ENCODE measurements around the gene DNAJC1. TPM values are rescaled to one million over a fixed set of nuclear protein-coding genes. Genes with fewer than 3 reads are reported as not detected.

DNAJC1 gene
- total RNA-seq, 1 experiment from 2014 or later, result 19.1 TPM

DNA sequence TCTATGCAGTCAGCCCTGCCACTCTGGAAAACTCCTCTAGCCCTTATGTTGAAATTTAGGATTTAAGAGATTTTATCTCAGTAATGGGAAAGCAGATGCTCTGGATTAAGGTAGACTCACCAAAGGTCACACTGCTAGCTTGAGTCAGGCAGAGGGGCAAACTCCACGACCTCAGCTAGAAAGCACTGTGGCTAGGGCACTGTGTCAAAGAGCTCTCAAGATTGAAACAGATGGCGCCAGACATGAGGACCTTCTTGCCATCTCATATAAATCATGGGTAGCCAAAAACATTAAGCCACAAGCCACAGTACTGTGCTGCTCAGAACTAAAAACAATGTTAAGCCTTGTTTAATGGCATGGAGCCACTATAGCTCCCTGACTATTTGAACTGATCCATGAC is 188.7 kb downstream of the DNAJC1 start:
- no peaks in the 10 kb centered on the region for H3K36me3 ChIP-seq (ENCODE audit: low read depth)
- H3K79me2 ChIP-seq (ENCODE audit: low read depth), result no peaks in the 10 kb centered on the region
- H3K27me3 ChIP-seq (ENCODE audit: insufficient read depth, low read depth), result no peaks in the 10 kb centered on the region
- CTCF ChIA-PET, result no interaction called here
- DNase-seq, result no peak
- H3F3A ChIP-seq (ENCODE audit: insufficient read depth, low read depth), result no peaks in the 10 kb centered on the region
- TF ChIP-seq EZH2 (IDR thresholded peaks at IDR 0.05; ENCODE audit: low read depth) (no peak), CTCF (conservative IDR thresholded peaks at IDR 0.05) (no peak)
- intact Hi-C loops (cut with micrococcal nuclease; ENCODE audit: unreplicated experiment), result no loop called here
- no peak overlapping the region for H2AFZ ChIP-seq
- no peak overlapping the region for H3K27ac ChIP-seq
- no peaks in the 10 kb centered on the region for H3K9me3 ChIP-seq (ENCODE audit: insufficient read depth, low read depth)
- no peaks in the 10 kb centered on the region for H4K20me1 ChIP-seq (ENCODE audit: insufficient read depth)
- H3K4me1 ChIP-seq (replicated peaks; ENCODE audit: insufficient read depth), result no peaks in the 10 kb centered on the region
- H3K4me2 ChIP-seq, result no peak overlapping the region
- BruUV-seq (replicated peaks), result no TSS peak
- no peak overlapping the region for H3K4me3 ChIP-seq
- H3K9me2 ChIP-seq (ENCODE audit: insufficient read depth), result no peaks in the 10 kb centered on the region
- POLR2A ChIA-PET (ENCODE audit: unreplicated experiment), result no interaction called here

DNA sequence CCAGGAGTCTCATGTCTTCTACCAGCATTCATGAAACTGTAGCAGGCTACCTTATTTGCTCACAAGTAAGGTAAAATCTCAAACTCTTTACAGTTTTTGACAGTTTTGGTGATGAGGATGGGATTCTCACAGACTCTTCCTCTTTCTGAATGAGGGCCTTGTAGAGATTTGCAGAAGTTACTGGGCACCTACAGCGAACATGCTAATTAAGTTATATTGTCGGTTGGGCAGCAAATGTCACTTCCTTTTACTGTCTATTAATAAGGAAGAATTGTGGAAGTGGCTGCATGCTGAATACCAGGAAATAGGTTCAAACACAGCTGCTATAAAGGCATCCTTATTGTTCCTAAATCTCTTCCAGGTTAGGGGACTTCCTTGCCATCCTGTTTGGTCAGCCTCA is 189.6 kb downstream of the DNAJC1 start:
- Histone ChIP-seq H3K9me3 (ENCODE audit: insufficient read depth, low read depth) (no peaks in the 10 kb centered on the region), H4K20me1 (ENCODE audit: insufficient read depth) (no peaks in the 10 kb centered on the region), H2AFZ (no peak overlapping the region), H3K27me3 (ENCODE audit: insufficient read depth, low read depth) (no peaks in the 10 kb centered on the region), H3K36me3 (ENCODE audit: low read depth) (no peaks in the 10 kb centered on the region), H3K4me1 (replicated peaks; ENCODE audit: insufficient read depth) (no peaks in the 10 kb centered on the region), H3K79me2 (ENCODE audit: low read depth) (no peaks in the 10 kb centered on the region), H3K9me2 (ENCODE audit: insufficient read depth) (no peaks in the 10 kb centered on the region), H3K27ac (no peak overlapping the region), H3K4me3 (no peak overlapping the region), H3F3A (ENCODE audit: insufficient read depth, low read depth) (no peaks in the 10 kb centered on the region), H3K4me2 (no peak overlapping the region)
- intact Hi-C loops (cut with micrococcal nuclease; ENCODE audit: unreplicated experiment), result no loop called here
- DNase-seq, result no peak
- BruUV-seq (replicated peaks), result no TSS peak
- ChIA-PET CTCF (no interaction called here), POLR2A (ENCODE audit: unreplicated experiment) (no interaction called here)
- TF ChIP-seq EZH2 (IDR thresholded peaks at IDR 0.05; ENCODE audit: low read depth), result no peak
- TF ChIP-seq CTCF (conservative IDR thresholded peaks at IDR 0.05), result no peak

GRCh38 chr10:21811245-21811585 is 192.3 kb downstream of the DNAJC1 start:
- no peak for TF ChIP-seq CTCF (conservative IDR thresholded peaks at IDR 0.05)
- TF ChIP-seq EZH2 (IDR thresholded peaks at IDR 0.05; ENCODE audit: low read depth), result no peak
- no peak overlapping the region for H3K4me3 ChIP-seq
- no peak overlapping the region for H3K27ac ChIP-seq
- no peaks in the 10 kb centered on the region for H3F3A ChIP-seq (ENCODE audit: insufficient read depth, low read depth)
- POLR2A ChIA-PET (ENCODE audit: unreplicated experiment), result no interaction called here
- H3K36me3 ChIP-seq (ENCODE audit: low read depth), result no peaks in the 10 kb centered on the region
- no peaks in the 10 kb centered on the region for H3K9me2 ChIP-seq (ENCODE audit: insufficient read depth)
- no peak for DNase-seq
- no TSS peak for BruUV-seq (replicated peaks)
- no peaks in the 10 kb centered on the region for H3K27me3 ChIP-seq (ENCODE audit: insufficient read depth, low read depth)
- H3K4me2 ChIP-seq, result no peak overlapping the region
- H4K20me1 ChIP-seq (ENCODE audit: insufficient read depth), result no peaks in the 10 kb centered on the region
- no peak overlapping the region for H2AFZ ChIP-seq
- CTCF ChIA-PET, result no interaction called here
- intact Hi-C loops (cut with micrococcal nuclease; ENCODE audit: unreplicated experiment), result no loop called here
- H3K4me1 ChIP-seq (replicated peaks; ENCODE audit: insufficient read depth), result no peaks in the 10 kb centered on the region
- no peaks in the 10 kb centered on the region for H3K79me2 ChIP-seq (ENCODE audit: low read depth)
- no peaks in the 10 kb centered on the region for H3K9me3 ChIP-seq (ENCODE audit: insufficient read depth, low read depth)
